K562 (cell line): ENCODE data around the gene NUCB2. TPM values are rescaled to one million over a fixed set of nuclear protein-coding genes. Genes with fewer than 3 reads are reported as not detected.

ENCODE experiments used
- ATF7 ChIP-seq: fragments of 450-650 bp; IDR thresholded peaks from 2 replicates; pipeline ENCODE4 v1.7.1; 2014; ENCODE audit warnings: mild to moderate bottlenecking, moderate library complexity
- CHD1 ChIP-seq: fragments of 200-600 bp; sonication (generic); IDR thresholded peaks from one replicate; pipeline ENCODE4 v1.6.1; 2012; ENCODE audit warnings: mild to moderate bottlenecking, moderate library complexity, low read length, inconsistent platforms
- COPS2 ChIP-seq: fragments of 450-650 bp; conservative IDR thresholded peaks from 2 replicates; pipeline ENCODE4 v1.6.1; 2016; ENCODE audit warnings: mild to moderate bottlenecking, moderate library complexity
- DEAF1 ChIP-seq: fragments of 450-650 bp; formaldehyde crosslinking; IDR thresholded peaks from 2 replicates; pipeline ENCODE4 v1.4.0; 2020; ENCODE audit warnings: mild to moderate bottlenecking, moderate library complexity
- EWSR1 ChIP-seq: fragments of 450-650 bp; IDR thresholded peaks from 2 replicates; pipeline ENCODE4 v1.6.1; 2018; ENCODE audit warnings: borderline replicate concordance, mild to moderate bottlenecking, low read depth, moderate library complexity; ENCODE audit not compliant: partially characterized antibody
- MTA2 ChIP-seq: fragments of 450-650 bp; IDR thresholded peaks from 2 replicates; pipeline ENCODE4 v1.6.1; 2016; ENCODE audit warnings: low read depth
- NCOR1 ChIP-seq: fragments of 450-650 bp; IDR thresholded peaks from 2 replicates; pipeline ENCODE4 v1.6.1; 2016; ENCODE audit warnings: mild to moderate bottlenecking, moderate library complexity
- PHF20 ChIP-seq: fragments of 450-650 bp; IDR thresholded peaks from 2 replicates; pipeline ENCODE4 v1.6.1; 2018; ENCODE audit not compliant: partially characterized antibody
- SRF ChIP-seq, 2 experiments: fragments of 250-450, 450-650 bp in 1 of 2; sonication (Bioruptor Pico) in 1 of 2; sonication (generic) in 1 of 2; formaldehyde crosslinking; IDR thresholded peaks; 2 replicates each; pipeline versions ENCODE4 v1.5.0 to v1.5.1; 2020 to 2022; ENCODE audit warnings: mild to moderate bottlenecking in 1 of 2, missing genetic modification reagents in 1 of 2
- TAL1 ChIP-seq: fragments of 450-650 bp; IDR thresholded peaks from 2 replicates; pipeline ENCODE4 v1.6.1; 2016; ENCODE audit warnings: mild to moderate bottlenecking
- TRIM24 ChIP-seq, 2 experiments: fragments of 450-650 bp; IDR thresholded peaks; 2 replicates each; pipeline ENCODE4 v1.6.1; 2016
- ZBTB40 ChIP-seq, 2 experiments: fragments of 450-650 bp in 1 of 2; sonication (generic) in 1 of 2; formaldehyde crosslinking in 1 of 2; IDR thresholded peaks; 2 replicates each; pipeline versions ENCODE4 v1.7.1 to v1.9.0; 2016 to 2022; ENCODE audit warnings: inconsistent platforms in 1 of 2, mild to moderate bottlenecking in 1 of 2, missing genetic modification reagents in 1 of 2
- ZBTB5 ChIP-seq: fragments of 450-650 bp; IDR thresholded peaks from 2 replicates; pipeline ENCODE4 v1.6.1; 2017; ENCODE audit warnings: antibody characterized with exemption
- ZNF165 ChIP-seq: fragments of 250-450 bp; sonication (Bioruptor Pico); IDR thresholded peaks from 2 replicates; pipeline ENCODE4 v1.4.0; 2020; ENCODE audit warnings: borderline replicate concordance
- ZNF76 ChIP-seq: fragments of 250-450 bp; sonication (Bioruptor Pico); IDR thresholded peaks from 2 replicates; pipeline ENCODE4 v1.4.0; 2020; ENCODE audit warnings: mild to moderate bottlenecking, moderate library complexity, borderline replicate concordance
- polyA plus RNA-seq, 8 experiments: library from polyadenylated mRNA; depleted of rRNA in 4 of 8; stranded (reverse) in 5 of 8; unstranded in 3 of 8; fragments of >200 nt; fragmentation: Nextera tagmentation in 2 of 8; fragmentation: Illumina TruSeq in 1 of 8; extraction: Ambion mirVana in 2 of 8; extraction: Trizol in 1 of 8; gene quantifications; 2 replicates each; pipeline versions ENCODE4 v1.2.1 to v1.2.3, GENCODE V29; 2011 to 2014; ENCODE audit warnings: inconsistent platforms in 1 of 8, missing spikeins in 1 of 8
- total RNA-seq, 7 experiments: library from RNA; depleted of rRNA in 6 of 7; stranded (reverse); fragments of >200 nt in 6 of 7; fragmentation: Illumina TruSeq in 2 of 7; extraction: Trizol in 2 of 7; gene quantifications; 2 replicates each; pipeline versions ENCODE4 v1.2.1 to v1.2.3, GENCODE V29; 2011 to 2021; ENCODE audit warnings: low replicate concordance in 1 of 7
- TF ChIP-seq, protein P1 (sequence below), 2 experiments: fragments of 250-450 bp in 1 of 2; fragments of 450-650 bp in 1 of 2; sonication (Bioruptor Pico) in 1 of 2; IDR thresholded peaks; 2 replicates each; pipeline versions ENCODE4 v1.6.1 to v1.8.0; 2016 to 2021; ENCODE audit warnings: mild to moderate bottlenecking in 2 of 2, moderate library complexity in 2 of 2, missing compliant biosample characterization in 1 of 2, missing genetic modification characterization in 1 of 2

NUCB2 gene
- total and polyA plus RNA-seq, 9 of the 15 experiments (the other 6 are each of a cell fraction or from before 2014, with no cell fraction given), result 54.0 to 108 (median 84.6) TPM

GRCh38 chr11:17258670-17259069 lies 17.9 kb upstream of the NUCB2 start (continued):
- no peak for TF ChIP-seq COPS2
- TF ChIP-seq ZBTB40 (IDR thresholded peaks at IDR 0.05), result 0 out of 2 replicates have a peak, but pooled peaks have one; percentile 12
- no peak for TF ChIP-seq ZBTB40 (CRISPR knock-in tag; IDR thresholded peaks at IDR 0.05)
- TF ChIP-seq ATF7, result no peak
- TF ChIP-seq ZNF165, result no peak
- no peak for TF ChIP-seq SRF (CRISPR knock-in tag; IDR thresholded peaks at IDR 0.05)
- no peak for TF ChIP-seq ZBTB5
- no peak for TF ChIP-seq EWSR1
- TF ChIP-seq TAL1, result peak; percentile 68
- TF ChIP-seq CHD1, result no peak
- TF ChIP-seq, protein P1, sequence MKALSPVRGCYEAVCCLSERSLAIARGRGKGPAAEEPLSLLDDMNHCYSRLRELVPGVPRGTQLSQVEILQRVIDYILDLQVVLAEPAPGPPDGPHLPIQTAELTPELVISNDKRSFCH (CRISPR knock-in tag; IDR thresholded peaks at IDR 0.05), result no peak
- TF ChIP-seq, protein P1 (tag; IDR thresholded peaks at IDR 0.05), result no peak
- TF ChIP-seq NCOR1, result peak; percentile 27; the same call in 1 of the 2 replicates
- TF ChIP-seq TRIM24 (IDR thresholded peaks at IDR 0.05), result no peak
- no peak for TF ChIP-seq DEAF1 (CRISPR knock-in tag)
- no peak; the same call in 1 of the 2 replicates for TF ChIP-seq MTA2
- TF ChIP-seq ZNF76 (CRISPR knock-in tag), result no peak
- no peak for TF ChIP-seq PHF20
